HUES64 (cell line): Measurements from ENCODE around the gene SLC23A1. TPM values are rescaled to one million over a fixed set of nuclear protein-coding genes. Genes with fewer than 3 reads are reported as not detected.
A peak's percentile ranks its signal among the peaks of the same experiment; 100 is the strongest.

Source experiments
- H3K27ac ChIP-seq: 2 replicates; pipeline ENCODE4 v1.7.0; 2013; ENCODE audit warnings: low read depth, low read length, inconsistent platforms
- H3K27me3 ChIP-seq: 2 replicates; pipeline ENCODE4 v1.6.1; 2013; ENCODE audit warnings: mild to moderate bottlenecking, low read length; ENCODE audit not compliant: insufficient read depth
- H3K36me3 ChIP-seq: 2 replicates; pipeline ENCODE4 v1.6.1; 2013; ENCODE audit warnings: mild to moderate bottlenecking, low read length; ENCODE audit not compliant: insufficient read depth
- H3K4me1 ChIP-seq: 2 replicates; pipeline ENCODE4 v1.6.1; 2013; ENCODE audit warnings: mild to moderate bottlenecking, low read length, moderate library complexity; ENCODE audit not compliant: insufficient read depth
- H3K4me3 ChIP-seq: 2 replicates; pipeline ENCODE4 v1.5.1; 2013; ENCODE audit warnings: mild to moderate bottlenecking, low read length, moderate library complexity
- H3K9ac ChIP-seq: 2 replicates; pipeline ENCODE4 v1.6.1; 2013; ENCODE audit warnings: mild to moderate bottlenecking, low read depth, low read length
- H3K9me3 ChIP-seq: 2 replicates; pipeline ENCODE4 v1.6.1; 2013; ENCODE audit warnings: low read depth, low read length; ENCODE audit not compliant: insufficient read depth
- WGBS: fragments of 150-250, 120-280 bp; methylation state at CpG from one replicate; pipeline ENCODE4 v1.1.7; 2013; ENCODE audit warnings: missing lambda C conversion rate; 5-methylcytosine and 5-hydroxymethylcytosine counted together
- polyA plus RNA-seq, 2 experiments: library from polyadenylated mRNA; stranded (reverse); fragments of 50-300 nt; gene quantifications; one replicate each; pipeline ENCODE4 v1.2.3, GENCODE V29; 2013

SLC23A1 gene
- not detected for polyA plus RNA-seq (2013, experiment 1 of 2)
- not detected for polyA plus RNA-seq (2013, experiment 2 of 2)

DNA sequence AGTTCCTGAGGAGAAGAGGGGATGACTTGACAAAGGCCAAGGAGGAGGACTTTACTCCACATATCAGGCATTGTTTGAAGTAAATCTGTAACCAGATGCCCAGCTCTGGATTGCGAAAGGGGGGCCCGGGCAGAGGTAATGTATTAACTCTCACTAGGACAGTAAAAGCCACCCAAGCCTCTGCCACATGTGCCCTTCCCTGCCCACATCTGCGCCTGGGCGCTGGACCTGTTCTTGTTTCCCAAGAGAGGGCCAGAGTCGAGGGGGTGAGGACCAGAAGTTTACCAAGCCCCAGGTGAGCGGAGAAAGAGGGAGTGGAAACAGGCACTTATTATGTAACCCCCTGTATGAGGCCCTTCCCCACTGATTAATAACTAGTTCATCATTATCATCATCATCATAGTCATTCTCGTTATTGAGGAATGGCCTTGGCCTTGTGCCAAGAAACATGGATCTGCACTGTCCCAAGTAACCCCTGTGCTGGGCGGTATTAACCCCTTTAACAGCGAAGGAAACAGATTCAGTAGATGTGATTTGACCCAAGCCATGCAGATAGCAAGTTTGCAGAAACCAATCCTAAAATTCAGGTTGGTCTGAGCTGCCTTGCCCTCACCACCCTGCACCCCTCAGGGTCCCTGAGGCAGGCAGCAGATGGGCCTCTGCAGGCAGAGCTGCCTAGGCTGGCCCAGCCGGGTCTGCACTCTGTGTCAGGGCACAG lies at the start of gene SLC23A1:
TSS of gene SLC23A1 (minus strand) at position 23 of the 718 bp plus-strand sequence. CDS start 44 bp downstream, outside the sequence.
- H3K36me3 ChIP-seq = no peaks in the 10 kb centered on the region
- H3K9ac ChIP-seq = no peak within 1 kb of the TSS
- H3K4me1 ChIP-seq = peaks cover 5% of the 10 kb centered on the region
- H3K4me3 ChIP-seq = no peak within 1 kb of the TSS
- 93% methylated on average over 10 of the region's 10 CpGs for WGBS
- H3K27ac ChIP-seq = no peak within 1 kb of the TSS
- H3K27me3 ChIP-seq = no peaks in the 10 kb centered on the region
- H3K9me3 ChIP-seq = no peaks in the 10 kb centered on the region

GRCh38 chr5:139431706-139432105 lies 48.6 kb upstream of the SLC23A1 start:
- Histone ChIP-seq H3K27me3 (no peaks in the 10 kb centered on the region), H3K4me1 (no peaks in the 10 kb centered on the region), H3K9me3 (no peaks in the 10 kb centered on the region), H3K4me3 (no peak overlapping the region), H3K36me3 (peaks cover 61% of the 10 kb centered on the region), H3K27ac (no peak overlapping the region), H3K9ac (no peak overlapping the region)
- WGBS = no CpG with 5 or more reads among the region's 1 CpG

DNA sequence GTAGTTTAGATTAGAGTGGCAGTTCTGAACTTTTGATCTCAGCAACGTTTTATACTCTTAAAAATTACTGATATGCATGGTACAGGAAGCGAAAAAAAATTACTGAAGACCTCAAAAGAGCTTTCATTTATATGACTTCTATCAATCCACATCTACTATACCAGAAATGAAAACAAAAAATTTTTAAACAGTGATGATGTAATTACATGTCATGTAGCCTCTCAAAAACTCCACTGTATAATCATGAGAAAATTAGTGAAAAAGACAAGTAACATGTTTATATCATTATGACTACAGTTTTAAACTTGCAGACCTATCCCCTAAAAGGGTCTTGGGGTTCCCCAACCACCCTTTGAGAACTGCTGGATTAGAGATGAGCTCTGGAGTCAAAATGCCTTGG lies 46.9 kb upstream of the SLC23A1 start:
- Histone ChIP-seq H3K4me1 (no peaks in the 10 kb centered on the region), H3K9me3 (no peaks in the 10 kb centered on the region), H3K36me3 (peaks cover 63% of the 10 kb centered on the region), H3K27me3 (no peaks in the 10 kb centered on the region), H3K9ac (no peak overlapping the region), H3K4me3 (no peak overlapping the region), H3K27ac (no peak overlapping the region)
- WGBS = no CpG with 5 or more reads among the region's 2 CpGs

DNA sequence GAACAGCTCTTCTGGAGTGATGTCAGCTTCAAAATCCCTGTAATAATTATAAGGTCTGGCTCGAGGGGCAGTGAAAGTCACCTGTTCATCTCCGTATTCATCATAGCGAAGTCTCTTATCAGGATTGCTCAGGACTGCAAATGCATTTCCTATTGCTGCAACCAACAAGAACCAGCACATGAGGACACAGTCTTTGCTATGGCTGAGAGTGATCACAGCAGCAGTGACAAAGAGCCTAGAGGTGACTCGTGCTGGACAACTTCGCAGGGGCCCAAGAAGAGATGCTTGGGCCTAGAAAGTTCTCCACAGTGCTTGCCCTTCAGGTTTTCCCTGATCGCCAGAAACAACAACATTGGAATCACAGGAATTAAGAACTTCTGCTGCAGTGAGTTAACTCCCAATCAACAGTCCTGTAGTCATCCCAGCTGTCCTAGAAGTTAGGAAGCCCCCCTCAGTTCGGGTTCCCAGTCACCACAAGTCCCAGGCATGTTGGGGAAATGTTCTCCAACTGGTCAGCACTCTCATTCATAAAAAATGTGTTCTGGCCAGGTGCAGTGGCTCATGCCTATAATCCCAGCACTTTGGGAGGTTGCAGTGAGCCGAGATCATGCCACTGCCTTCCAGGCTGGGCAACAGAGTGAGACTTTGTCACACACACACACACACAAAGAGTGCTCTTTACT lies 43.2 kb upstream of the SLC23A1 start:
- Histone ChIP-seq H3K4me3 (no peak overlapping the region), H3K9me3 (no peaks in the 10 kb centered on the region), H3K9ac (no peak overlapping the region), H3K36me3 (peaks cover 62% of the 10 kb centered on the region), H3K27me3 (no peaks in the 10 kb centered on the region), H3K4me1 (no peaks in the 10 kb centered on the region), H3K27ac (no peak overlapping the region)
- 93% methylated on average over 8 of the region's 8 CpGs for WGBS

GRCh38 chr5:139425497-139425896 lies 42.4 kb upstream of the SLC23A1 start:
- no peaks in the 10 kb centered on the region; the same call in 1 of the 2 replicates for H3K4me1 ChIP-seq
- H3K27me3 ChIP-seq = no peaks in the 10 kb centered on the region; the same call in 1 of the 2 replicates
- H3K4me3 ChIP-seq = no peak overlapping the region
- H3K36me3 ChIP-seq = peaks cover 62% of the 10 kb centered on the region
- no peaks in the 10 kb centered on the region for H3K9me3 ChIP-seq
- no peak overlapping the region for H3K27ac ChIP-seq
- WGBS = 93% methylated on average over 5 of the region's 5 CpGs
- no peak overlapping the region for H3K9ac ChIP-seq

GRCh38 chr5:139422307-139422893 lies 39.3 kb upstream of the SLC23A1 start:
- Histone ChIP-seq H3K27me3 (no peaks in the 10 kb centered on the region; the same call in 1 of the 2 replicates), H3K9me3 (no peaks in the 10 kb centered on the region), H3K4me1 (peaks cover 11% of the 10 kb centered on the region; the same call in 1 of the 2 replicates), H3K9ac (no peak overlapping the region), H3K36me3 (peaks cover 73% of the 10 kb centered on the region), H3K27ac (no peak overlapping the region), H3K4me3 (no peak overlapping the region)
- WGBS = 44% methylated on average over 3 of the region's 5 CpGs

- Histone ChIP-seq H3K27ac (no peak overlapping the region), H3K9me3 (no peaks in the 10 kb centered on the region), H3K4me3 (no peak overlapping the region), H3K4me1 (peaks cover 11% of the 10 kb centered on the region; the same call in 1 of the 2 replicates), H3K9ac (0 out of 2 replicates have a peak overlapping the region, but pooled peaks have one; percentile 13), H3K27me3 (no peaks in the 10 kb centered on the region; the same call in 1 of the 2 replicates), H3K36me3 (peaks cover 66% of the 10 kb centered on the region)
- WGBS = 75% methylated on average over 8 of the region's 9 CpGs
These were observed 36.4 kb upstream of the SLC23A1 start for GRCh38 chr5:139419226-139420192.

DNA sequence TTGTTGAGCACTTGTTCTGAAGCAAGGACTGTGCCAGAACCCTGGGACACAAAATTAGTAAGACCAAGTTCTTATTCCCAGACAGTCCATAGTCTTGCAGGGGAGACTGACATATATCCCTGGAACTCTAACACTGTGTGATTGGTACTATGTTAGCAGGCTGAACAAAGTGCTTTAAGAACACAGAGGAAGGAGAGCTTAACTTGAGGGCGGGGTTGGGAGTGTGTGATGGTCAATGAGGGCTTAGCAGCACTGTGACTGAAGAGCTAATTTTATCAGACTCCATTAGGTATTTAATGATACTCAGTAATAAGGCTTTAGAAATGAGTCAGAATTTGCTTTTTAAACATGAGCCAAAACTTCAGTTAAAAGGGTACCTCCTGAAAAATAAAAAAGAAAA lies 35.7 kb upstream of the SLC23A1 start:
- H3K27ac ChIP-seq = no peak overlapping the region
- H3K4me1 ChIP-seq = peaks cover 11% of the 10 kb centered on the region; the same call in 1 of the 2 replicates
- H3K27me3 ChIP-seq = no peaks in the 10 kb centered on the region; the same call in 1 of the 2 replicates
- no peak overlapping the region for H3K9ac ChIP-seq
- no peak overlapping the region for H3K4me3 ChIP-seq
- peaks cover 64% of the 10 kb centered on the region for H3K36me3 ChIP-seq
- H3K9me3 ChIP-seq = no peaks in the 10 kb centered on the region
- 95% methylated on average over 1 of the region's 1 CpG for WGBS

DNA sequence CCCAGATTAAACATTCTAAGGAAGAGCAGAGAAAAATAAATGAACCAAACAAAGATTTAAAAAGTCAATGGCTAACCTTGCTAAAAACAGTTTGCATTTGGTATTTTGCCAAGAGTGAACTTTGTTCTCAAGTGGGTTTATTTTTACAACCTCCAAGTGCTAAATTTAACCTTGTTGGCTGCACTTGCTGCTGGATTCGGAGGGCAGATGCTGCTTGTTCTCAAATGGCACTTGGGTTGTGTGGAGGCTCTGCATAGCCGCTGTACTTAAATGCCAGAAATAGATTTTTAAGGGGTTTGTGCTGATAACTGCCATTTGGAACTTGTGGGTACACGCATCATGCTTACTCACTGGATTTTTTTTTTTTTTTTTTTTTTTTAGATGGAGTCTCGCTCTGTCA lies 34.1 kb upstream of the SLC23A1 start:
- Histone ChIP-seq H3K27me3 (no peaks in the 10 kb centered on the region; the same call in 1 of the 2 replicates), H3K4me1 (peaks cover 11% of the 10 kb centered on the region; the same call in 1 of the 2 replicates), H3K9ac (no peak overlapping the region), H3K27ac (no peak overlapping the region), H3K36me3 (peaks cover 64% of the 10 kb centered on the region), H3K4me3 (no peak overlapping the region), H3K9me3 (no peaks in the 10 kb centered on the region)
- 98% methylated on average over 4 of the region's 4 CpGs for WGBS

GRCh38 chr5:139416651-139417050 lies 33.6 kb upstream of the SLC23A1 start:
- H3K27ac ChIP-seq = no peak overlapping the region
- WGBS = 96% methylated on average over 9 of the region's 9 CpGs
- peaks cover 69% of the 10 kb centered on the region for H3K36me3 ChIP-seq
- no peak overlapping the region for H3K9ac ChIP-seq
- no peak overlapping the region for H3K4me3 ChIP-seq
- peaks cover 11% of the 10 kb centered on the region; the same call in 1 of the 2 replicates for H3K4me1 ChIP-seq
- H3K9me3 ChIP-seq = no peaks in the 10 kb centered on the region
- H3K27me3 ChIP-seq = no peaks in the 10 kb centered on the region; the same call in 1 of the 2 replicates
